Inflammatory macrophage treated with lipopolysaccharide for 4 hours (primary cell): ENCODE data around the gene KRT72.
A peak's percentile ranks its signal among the peaks of the same experiment; 100 is the strongest.
"Not testable (repeated sequence)": the region's sequence is repeated elsewhere in the genome, so short reads cannot be mapped to it uniquely, and the experiment has no call there.

Experiments used
- DNase-seq: peaks from one replicate; pipeline ENCODE4 v3.0.0-alpha.2; 2020

The KRT72 gene

DNA sequence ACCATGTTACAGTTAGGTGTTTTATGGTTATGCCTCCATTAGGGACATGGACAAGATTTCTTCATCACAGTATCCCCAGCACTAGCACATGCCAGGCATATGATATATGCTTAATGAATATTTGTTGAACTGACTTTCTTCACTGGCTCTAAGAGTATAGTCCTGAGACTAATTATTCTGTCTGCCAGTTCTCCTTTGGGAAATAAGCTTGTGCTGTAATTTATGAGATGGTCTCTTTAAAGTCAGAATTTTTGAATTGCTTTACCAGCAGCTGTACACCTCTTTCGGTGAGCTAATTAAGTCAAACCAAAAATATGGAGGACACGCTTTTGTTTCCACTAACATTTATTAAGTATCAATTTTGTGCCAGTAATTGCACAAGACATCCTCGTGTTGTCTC is 4.8 kb upstream of the KRT72 start:
- DNase-seq, result no peak

DNA sequence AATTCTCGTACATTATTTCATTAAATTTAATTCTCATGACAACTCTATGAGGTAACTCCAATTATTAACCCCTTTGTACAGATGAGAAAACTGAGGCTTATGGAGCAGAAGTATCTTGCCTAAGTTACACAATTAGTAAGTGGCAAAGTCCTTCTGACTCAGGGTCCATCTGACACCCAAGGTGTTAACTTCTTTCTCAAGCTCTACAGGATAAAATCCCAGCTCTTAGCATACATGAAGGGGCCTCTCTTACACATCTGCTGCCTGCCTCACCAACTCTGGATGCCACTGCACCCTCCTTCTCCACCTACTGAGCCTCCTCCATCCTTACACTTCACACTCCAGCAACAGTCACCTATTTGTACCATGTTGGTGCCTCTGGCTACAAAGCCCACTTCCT is 4.3 kb upstream of the KRT72 start:
- no peak for DNase-seq

DNA sequence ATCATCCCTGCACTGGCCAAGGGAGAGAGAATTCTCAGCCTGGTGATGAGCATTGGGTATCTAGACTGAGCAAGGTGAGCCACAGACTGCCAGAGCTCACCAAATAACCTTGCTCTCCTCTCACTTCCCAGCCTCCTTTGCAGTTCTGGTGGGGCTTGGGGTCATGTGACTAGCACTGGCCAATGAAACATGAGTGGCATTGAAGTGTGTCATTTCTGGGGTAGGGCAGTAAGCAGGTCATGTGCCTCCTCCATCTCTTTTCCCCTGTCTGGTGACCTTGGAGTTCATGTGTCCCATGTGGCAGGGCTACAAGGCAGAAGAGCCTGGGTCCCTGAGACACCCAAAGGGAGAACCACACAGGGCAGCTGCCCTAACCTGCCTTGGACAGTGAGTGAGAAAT is 3.6 kb upstream of the KRT72 start:
- DNase-seq, result no peak

DNA sequence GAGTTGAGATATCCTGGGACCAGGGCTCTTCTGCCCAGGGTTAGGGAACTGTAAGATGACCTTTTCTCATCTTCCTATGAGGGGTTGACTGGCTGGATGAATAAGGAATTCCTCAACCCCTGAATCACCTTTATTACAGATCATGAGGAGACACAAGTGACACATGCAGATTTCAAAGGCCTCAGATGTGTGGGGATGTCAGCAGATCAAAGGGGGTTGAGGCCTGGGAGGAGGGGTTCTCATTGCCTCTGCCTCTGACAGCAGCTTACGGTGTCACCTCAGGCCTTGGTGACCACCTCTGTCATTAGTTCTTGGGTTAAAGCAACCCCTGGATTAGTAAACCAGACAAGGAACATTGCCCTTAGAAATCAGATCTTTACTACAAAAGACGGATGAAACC is 2.1 kb upstream of the KRT72 start:
- no peak for DNase-seq

GRCh38 chr12:52602552-52602951 is 1.3 kb upstream of the KRT72 start:
- DNase-seq, result no peak

- DNase-seq, result no peak
Measured at GRCh38 chr12:52601671-52602070, 408 bp upstream of the KRT72 start.

DNA sequence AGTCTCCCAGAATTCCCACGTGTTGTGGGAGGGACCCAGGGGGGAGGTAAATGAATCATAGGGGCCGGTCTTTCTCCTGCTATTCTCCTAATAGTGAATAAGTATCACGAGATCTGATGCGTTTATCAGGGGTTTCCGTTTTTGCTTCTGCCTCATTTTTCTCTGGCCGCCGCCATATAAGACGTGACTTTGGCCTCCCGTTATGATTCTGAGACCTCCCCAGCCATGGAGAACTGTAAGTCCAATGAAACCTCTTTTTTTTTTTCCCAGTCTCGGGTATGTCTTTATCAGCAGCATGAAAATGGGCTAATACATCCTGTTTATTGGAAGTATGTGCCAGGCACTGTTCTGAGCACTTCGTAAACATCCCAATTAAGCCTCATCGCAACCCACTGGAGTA is 788 bp downstream of the KRT72 start:
- DNase-seq, result no peak

DNA sequence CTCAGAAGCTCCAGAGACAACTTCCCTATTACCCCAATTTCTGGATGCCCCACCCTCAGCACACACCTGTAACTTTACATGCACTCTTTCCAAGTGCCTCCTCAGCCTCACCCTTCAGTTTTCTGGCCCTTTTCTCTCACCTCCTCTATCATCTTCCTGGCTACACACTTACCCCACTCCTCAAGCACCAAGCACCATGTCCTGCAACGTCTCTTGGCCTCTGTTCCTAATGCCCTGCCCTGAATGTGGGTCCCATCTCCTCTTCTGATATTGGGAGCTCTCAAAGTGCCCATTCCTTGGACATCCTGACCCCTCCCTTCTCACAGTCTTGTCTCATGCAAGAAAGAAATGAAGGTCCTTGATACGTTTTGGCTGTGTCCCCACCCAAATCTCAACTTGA is 1.2 kb downstream of the KRT72 start:
- no peak for DNase-seq

DNA sequence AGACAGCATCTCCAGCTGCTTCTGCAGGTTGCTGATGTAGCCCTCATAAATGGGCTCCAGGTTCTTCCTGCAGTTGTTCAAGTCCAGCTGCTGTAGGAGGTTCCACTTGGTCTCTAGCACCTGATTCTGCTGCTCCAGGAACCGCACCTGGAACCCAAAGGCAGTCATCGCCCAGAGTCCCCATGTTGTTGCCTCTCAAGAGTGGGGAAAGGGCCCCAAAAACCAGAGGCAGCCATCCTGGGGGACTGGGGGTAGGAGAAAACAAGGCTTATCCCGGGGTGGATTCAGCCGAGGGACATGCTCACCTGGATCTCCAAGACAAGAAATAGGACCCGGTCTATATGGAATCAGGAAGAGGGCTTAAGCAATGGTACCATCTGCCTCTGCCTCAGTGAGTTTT is 2.3 kb downstream of the KRT72 start:
- DNase-seq, result no peak

DNA sequence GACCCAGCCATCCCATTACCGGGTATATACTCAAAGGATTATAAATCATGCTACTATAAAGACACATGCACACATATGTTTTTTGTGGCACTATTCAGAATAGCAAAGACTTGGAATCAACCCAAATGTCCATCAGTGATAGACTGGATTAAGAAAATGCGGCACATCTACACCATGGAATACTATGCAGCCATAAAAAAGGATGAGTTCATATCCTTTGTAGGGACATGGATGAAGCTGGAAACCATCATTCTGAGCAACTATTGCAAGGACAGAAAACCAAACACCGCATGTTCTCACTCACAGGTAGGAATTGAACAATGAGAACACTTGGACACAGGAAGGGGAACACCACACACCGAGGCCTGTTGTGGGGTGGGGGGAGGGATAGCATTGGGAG is 7.0 kb downstream of the KRT72 start:
- not testable (repeated sequence) for DNase-seq

GRCh38 chr12:52591521-52591920 is 9.7 kb downstream of the KRT72 start:
- no peak for DNase-seq

GRCh38 chr12:52590021-52590420 is 11.2 kb downstream of the KRT72 start:
- no peak for DNase-seq

- DNase-seq, result no peak
Measured at GRCh38 chr12:52587563-52587962, 13.7 kb downstream of the KRT72 start.

DNA sequence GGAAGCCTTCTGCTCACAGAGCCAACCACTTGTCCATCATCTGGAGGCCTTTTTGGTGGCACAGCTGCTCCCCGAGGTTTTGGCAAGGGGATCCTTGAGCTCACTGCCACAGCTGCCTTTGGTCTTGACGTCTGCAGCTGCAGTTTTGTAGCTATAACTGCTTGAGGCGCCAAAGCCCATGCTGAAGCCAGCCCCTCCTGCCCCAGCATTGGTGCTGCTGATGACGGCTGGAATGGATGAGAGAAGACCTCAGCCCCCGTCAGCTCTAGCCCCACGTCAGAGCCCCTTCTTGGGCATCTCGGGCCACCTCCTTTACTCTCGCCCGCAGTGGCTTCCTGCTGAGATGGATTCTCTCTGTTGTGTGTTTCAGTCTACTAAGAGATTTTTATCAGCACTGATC is 15.3 kb downstream of the KRT72 start:
- no peak for DNase-seq

GRCh38 chr12:52585066-52585465 is 16.2 kb downstream of the KRT72 start:
- peak; percentile 17 for DNase-seq

- DNase-seq, result no peak
Measured at GRCh38 chr12:52584156-52584682, 17.0 kb downstream of the KRT72 start.

DNA sequence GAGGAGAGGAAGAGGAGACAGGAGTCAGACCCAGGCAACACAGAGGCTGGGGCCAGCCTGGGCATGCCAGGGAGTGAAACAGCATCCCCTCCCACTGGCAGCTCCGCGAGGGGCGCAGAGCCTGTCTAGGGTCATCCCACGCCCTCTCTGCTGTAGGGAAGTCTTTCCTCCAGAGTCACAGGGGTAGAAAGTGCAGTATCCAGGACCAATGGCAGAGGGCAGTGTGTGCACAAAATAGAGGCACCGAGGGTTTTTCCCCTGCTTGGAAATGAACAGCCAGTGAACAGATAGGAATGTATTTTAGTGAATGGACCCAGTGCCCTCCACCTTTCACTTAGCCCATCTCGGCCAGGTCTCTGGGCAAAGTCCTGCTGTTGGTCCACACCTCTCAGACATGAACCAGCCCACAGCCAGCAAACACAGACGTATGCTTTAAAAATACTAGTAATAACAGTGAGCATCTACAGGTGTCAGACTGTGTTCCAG is 18.2 kb downstream of the KRT72 start:
- DNase-seq, result peak; percentile 71

- DNase-seq, result no peak
Measured at GRCh38 chr12:52582486-52582885, 18.8 kb downstream of the KRT72 start.

DNA sequence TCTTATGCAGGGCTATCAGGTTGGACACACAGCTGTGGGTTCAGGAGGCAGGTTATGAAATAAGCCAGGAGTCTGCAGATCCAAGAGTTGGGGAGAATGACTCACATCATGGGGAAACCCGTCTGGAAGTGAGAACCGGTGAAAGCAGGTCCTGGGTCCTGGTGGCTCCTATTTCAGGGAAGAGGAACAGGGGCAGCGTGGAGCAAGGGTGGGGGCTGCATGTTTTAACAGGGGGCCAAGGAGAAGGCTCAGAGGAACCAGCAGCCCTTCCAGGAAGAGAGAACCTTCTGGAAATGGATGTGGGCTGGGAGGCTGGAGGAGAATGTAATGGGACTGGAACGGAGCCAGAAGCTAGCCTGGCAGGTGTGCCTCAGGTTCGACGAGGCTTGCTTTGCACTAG is 19.8 kb downstream of the KRT72 start:
- DNase-seq, result peak; percentile 15

GRCh38 chr12:52581066-52581465 is 20.2 kb downstream of the KRT72 start:
- DNase-seq, result no peak

DNA sequence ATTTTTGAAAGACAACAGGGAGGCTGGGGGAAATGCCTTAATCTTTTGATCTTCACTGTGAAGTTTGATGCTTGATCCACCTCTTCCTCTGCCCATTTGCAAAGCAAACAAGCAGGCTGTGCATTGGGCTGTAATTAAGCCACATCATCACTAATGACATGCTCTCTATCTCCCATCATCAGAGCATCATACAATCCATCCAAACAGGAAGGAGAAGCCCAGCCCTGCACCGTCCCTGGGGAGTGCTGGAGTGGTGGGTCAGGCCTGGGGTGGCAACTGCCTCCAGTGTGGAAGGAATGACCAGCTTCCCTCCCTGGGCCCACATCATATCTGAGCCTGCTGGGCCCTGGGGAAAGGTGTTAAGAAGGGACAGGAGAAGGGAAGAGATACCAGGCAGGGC is 20.8 kb downstream of the KRT72 start:
- no peak for DNase-seq

- DNase-seq, result no peak
Measured at GRCh38 chr12:52579468-52580465, 21.5 kb downstream of the KRT72 start.

GRCh38 chr12:52578469-52578868 is 22.8 kb downstream of the KRT72 start:
- DNase-seq, result no peak

DNA sequence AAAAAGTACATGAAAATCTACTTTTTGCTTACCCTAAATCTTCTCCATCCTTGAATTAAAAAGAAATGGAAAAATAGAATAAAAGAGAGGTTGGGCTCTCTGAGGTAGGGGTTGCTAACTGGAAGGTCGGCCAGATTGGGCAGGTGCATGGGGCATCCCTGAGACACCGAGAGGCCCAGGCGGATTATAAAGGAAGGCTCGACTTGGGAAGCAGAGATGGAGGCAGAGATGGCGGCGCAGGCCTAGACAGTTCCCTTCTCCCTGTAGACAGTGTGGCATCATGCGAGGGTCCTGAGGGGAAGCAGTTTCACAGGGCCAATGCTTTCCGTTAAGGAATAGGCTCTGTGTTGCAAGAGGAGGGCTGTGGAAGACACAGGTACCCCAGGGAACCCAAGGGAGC is 23.9 kb downstream of the KRT72 start:
- no peak for DNase-seq

- no peak for DNase-seq
Measured at GRCh38 chr12:52575948-52576347, 25.3 kb downstream of the KRT72 start.
